ENCODE results near the gene CNTN3.

CNTN3 gene

DNA sequence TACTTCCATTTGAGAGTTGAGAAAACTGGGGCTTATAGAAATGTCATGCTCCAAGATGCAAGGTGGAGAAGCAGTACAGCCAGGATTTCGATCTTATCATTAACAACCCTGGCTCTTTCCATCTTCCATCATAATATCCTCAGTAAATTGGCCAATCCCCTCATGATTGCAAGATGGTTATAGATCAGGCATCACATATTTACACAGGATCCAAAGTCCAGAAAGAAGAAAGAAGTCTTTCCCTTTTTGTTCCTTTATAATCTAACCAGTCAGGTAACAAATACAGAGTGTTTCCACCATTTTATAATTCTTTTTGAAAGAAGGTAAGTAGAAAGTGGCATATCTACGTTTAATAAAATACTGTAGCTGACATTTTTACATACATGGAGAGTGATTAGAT, 29.7 kb downstream of the CNTN3 start:
- Histone ChIP-seq H3K4me2 (ENCODE audit: low read depth, low read length) (no peak overlapping the region), H4K20me1 (ENCODE audit: insufficient read depth, low read length) (no peaks in the 10 kb centered on the region), H3K4me1 (ENCODE audit: low read length) (no peaks in the 10 kb centered on the region), H3K4me3 (ENCODE audit: low read length) (no peak overlapping the region), H3K36me3 (replicated peaks; ENCODE audit: insufficient read depth, low read length) (no peaks in the 10 kb centered on the region), H3F3A (ENCODE audit: insufficient read depth, low read length) (no peaks in the 10 kb centered on the region), H3K9me2 (replicated peaks; ENCODE audit: insufficient read depth, low read length) (no peaks in the 10 kb centered on the region), H3K9me3 (replicated peaks; ENCODE audit: insufficient read depth, low read length) (no peaks in the 10 kb centered on the region), H3K79me2 (ENCODE audit: low read length) (no peaks in the 10 kb centered on the region), H3K27me3 (replicated peaks; ENCODE audit: insufficient read depth, low read length) (no peaks in the 10 kb centered on the region), H2AFZ (ENCODE audit: low read length) (no peak overlapping the region), H3K9ac (ENCODE audit: low read length) (no peak overlapping the region), H3K27ac (ENCODE audit: low read length) (no peak overlapping the region)
- TF ChIP-seq CTCF (IDR thresholded peaks at IDR 0.05; ENCODE audit: low read length) (no peak), EZH2phosphoT487 (IDR thresholded peaks at IDR 0.05; ENCODE audit: low read length) (no peak), EZH2 (optimal IDR thresholded peaks at IDR 0.05; ENCODE audit: low read depth, low read length) (no peak)
- DNase-seq, result no peak

DNA sequence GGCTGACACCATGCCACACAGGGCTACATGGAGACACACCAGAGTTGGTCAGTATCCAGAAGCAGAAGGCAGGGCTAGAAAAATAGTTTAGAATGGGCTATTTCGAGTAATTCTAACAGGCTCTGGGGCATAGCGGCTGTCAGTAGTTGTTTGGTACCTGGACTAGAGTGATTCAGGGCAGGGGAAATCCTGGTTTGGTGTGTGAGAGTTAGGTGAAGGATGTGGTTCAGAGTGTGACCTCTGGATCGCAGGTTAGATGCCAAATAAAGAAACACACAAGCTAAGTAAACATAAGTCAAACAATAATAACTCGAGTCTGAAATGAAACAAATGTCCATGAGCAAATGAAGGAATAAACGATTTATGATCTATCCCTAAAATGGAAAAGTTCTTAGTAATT, 31.5 kb downstream of the CNTN3 start:
- no peaks in the 10 kb centered on the region; the same call in 1 of the 2 replicates for H3K9me3 ChIP-seq (replicated peaks; ENCODE audit: insufficient read depth, low read length)
- no peaks in the 10 kb centered on the region for H4K20me1 ChIP-seq (ENCODE audit: insufficient read depth, low read length)
- DNase-seq, result peak; percentile 57
- H3K9ac ChIP-seq (ENCODE audit: low read length), result no peak overlapping the region
- no peak overlapping the region for H3K4me3 ChIP-seq (ENCODE audit: low read length)
- no peak overlapping the region for H2AFZ ChIP-seq (ENCODE audit: low read length)
- TF ChIP-seq EZH2 (optimal IDR thresholded peaks at IDR 0.05; ENCODE audit: low read depth, low read length) (no peak), CTCF (IDR thresholded peaks at IDR 0.05; ENCODE audit: low read length) (no peak), EZH2phosphoT487 (IDR thresholded peaks at IDR 0.05; ENCODE audit: low read length) (no peak)
- H3K79me2 ChIP-seq (ENCODE audit: low read length), result no peaks in the 10 kb centered on the region
- no peaks in the 10 kb centered on the region for H3K27me3 ChIP-seq (replicated peaks; ENCODE audit: insufficient read depth, low read length)
- H3K36me3 ChIP-seq (replicated peaks; ENCODE audit: insufficient read depth, low read length), result no peaks in the 10 kb centered on the region
- H3K4me2 ChIP-seq (ENCODE audit: low read depth, low read length), result no peak overlapping the region
- H3K27ac ChIP-seq (ENCODE audit: low read length), result no peak overlapping the region
- H3F3A ChIP-seq (ENCODE audit: insufficient read depth, low read length), result no peaks in the 10 kb centered on the region
- no peaks in the 10 kb centered on the region for H3K4me1 ChIP-seq (ENCODE audit: low read length)
- H3K9me2 ChIP-seq (replicated peaks; ENCODE audit: insufficient read depth, low read length), result no peaks in the 10 kb centered on the region

GRCh38 chr3:74575857-74576256, 38.6 kb downstream of the CNTN3 start:
- TF ChIP-seq CTCF (IDR thresholded peaks at IDR 0.05; ENCODE audit: low read length) (no peak), EZH2 (optimal IDR thresholded peaks at IDR 0.05; ENCODE audit: low read depth, low read length) (no peak), EZH2phosphoT487 (IDR thresholded peaks at IDR 0.05; ENCODE audit: low read length) (no peak)
- H3K9ac ChIP-seq (ENCODE audit: low read length), result no peak overlapping the region
- DNase-seq, result no peak
- H4K20me1 ChIP-seq (ENCODE audit: insufficient read depth, low read length), result no peaks in the 10 kb centered on the region
- no peaks in the 10 kb centered on the region for H3F3A ChIP-seq (ENCODE audit: insufficient read depth, low read length)
- H3K4me2 ChIP-seq (ENCODE audit: low read depth, low read length), result no peak overlapping the region
- H3K27ac ChIP-seq (ENCODE audit: low read length), result no peak overlapping the region
- no peaks in the 10 kb centered on the region for H3K4me1 ChIP-seq (ENCODE audit: low read length)
- H3K4me3 ChIP-seq (ENCODE audit: low read length), result no peak overlapping the region
- H3K9me2 ChIP-seq (replicated peaks; ENCODE audit: insufficient read depth, low read length), result no peaks in the 10 kb centered on the region
- H3K27me3 ChIP-seq (replicated peaks; ENCODE audit: insufficient read depth, low read length), result no peaks in the 10 kb centered on the region
- H3K79me2 ChIP-seq (ENCODE audit: low read length), result no peaks in the 10 kb centered on the region
- H3K9me3 ChIP-seq (replicated peaks; ENCODE audit: insufficient read depth, low read length), result no peaks in the 10 kb centered on the region; the same call in 1 of the 2 replicates
- no peak overlapping the region for H2AFZ ChIP-seq (ENCODE audit: low read length)
- H3K36me3 ChIP-seq (replicated peaks; ENCODE audit: insufficient read depth, low read length), result no peaks in the 10 kb centered on the region

All from MM.1S (cell line).